ENCODE measurements around the gene TMPRSS6. TPM values are rescaled to one million over a fixed set of nuclear protein-coding genes. Genes with fewer than 3 reads are reported as not detected.

Gene TMPRSS6
- total RNA-seq, 4 donors from 2014 or later: not detected

- TF ChIP-seq CTCF (IDR thresholded peaks at IDR 0.05) (no peak), POLR2A (IDR thresholded peaks at IDR 0.05) (no peak), POLR2AphosphoS5 (IDR thresholded peaks at IDR 0.05) (no peak), EP300 (IDR thresholded peaks at IDR 0.05) (no peak)
- Histone ChIP-seq H3K27me3 (peaks cover 62% of the 10 kb centered on the region), H3K4me1 (peaks cover 0 to 6% (median 0%) of the 10 kb centered on the region in 3 donors), H3K4me3 (peak overlapping the region in 1 of 2 donors; percentile 25), H3K27ac (no peak overlapping the region), H3K36me3 (no peaks in the 10 kb centered on the region), H3K9me3 (peaks cover 0 to 14% (median 0%) of the 10 kb centered on the region in 3 donors)
- ATAC-seq: no peak
- 60% methylated on average over 3 of the region's 17 CpGs; no CpG with 5 or more reads in 1 of the 2 donors for WGBS, 2 donors (ENCODE audit: low coverage in 1 of 2)
Measured at GRCh38 chr22:37148742-37149665, 39.5 kb upstream of the TMPRSS6 start.

- peak; percentile 16 for ATAC-seq
- TF ChIP-seq POLR2A (IDR thresholded peaks at IDR 0.05): no peak
- TF ChIP-seq CTCF (IDR thresholded peaks at IDR 0.05): no peak
- TF ChIP-seq POLR2AphosphoS5 (IDR thresholded peaks at IDR 0.05): no peak
- no peak for TF ChIP-seq EP300 (IDR thresholded peaks at IDR 0.05)
- 60% methylated on average over 1 of the region's 17 CpGs; no CpG with 5 or more reads in 1 of the 2 donors for WGBS, 2 donors (ENCODE audit: low coverage in 1 of 2)
Measured at GRCh38 chr22:37148031-37148651, 38.6 kb upstream of the TMPRSS6 start.

GRCh38 chr22:37147186-37147990 is 37.9 kb upstream of the TMPRSS6 start:
- no peak overlapping the region for H3K27ac ChIP-seq
- peaks cover 0 to 14% (median 0%) of the 10 kb centered on the region in 3 donors for H3K9me3 ChIP-seq
- WGBS, 2 donors (ENCODE audit: low coverage in 1 of 2): 82 to 100% methylated on average over 1 to 8 of the region's 12 CpGs
- H3K36me3 ChIP-seq: no peaks in the 10 kb centered on the region
- TF ChIP-seq CTCF (IDR thresholded peaks at IDR 0.05) (no peak), POLR2AphosphoS5 (IDR thresholded peaks at IDR 0.05) (no peak), POLR2A (IDR thresholded peaks at IDR 0.05) (no peak), EP300 (IDR thresholded peaks at IDR 0.05) (no peak)
- peaks cover 0 to 6% (median 0%) of the 10 kb centered on the region in 3 donors for H3K4me1 ChIP-seq
- no peak for ATAC-seq
- H3K4me3 ChIP-seq: no peak overlapping the region
- H3K27me3 ChIP-seq: peaks cover 75% of the 10 kb centered on the region

More at GRCh38 chr22:37148031-37148651, 38.6 kb upstream of the TMPRSS6 start:
- H3K4me3 ChIP-seq: no peak overlapping the region
- peaks cover 0 to 6% (median 0%) of the 10 kb centered on the region in 3 donors for H3K4me1 ChIP-seq
- H3K27me3 ChIP-seq: peaks cover 68% of the 10 kb centered on the region
- peaks cover 0 to 14% (median 0%) of the 10 kb centered on the region in 3 donors for H3K9me3 ChIP-seq
- no peaks in the 10 kb centered on the region for H3K36me3 ChIP-seq
- no peak overlapping the region for H3K27ac ChIP-seq

- H3K9me3 ChIP-seq: peaks cover 0 to 10% (median 0%) of the 10 kb centered on the region in 3 donors
- H3K4me1 ChIP-seq: peaks cover 0 to 6% (median 0%) of the 10 kb centered on the region in 3 donors
- no peak overlapping the region for H3K27ac ChIP-seq
- no peak for ATAC-seq
- WGBS, 2 donors (ENCODE audit: low coverage in 1 of 2): 71% methylated on average over 6 of the region's 16 CpGs; no CpG with 5 or more reads in 1 of the 2 donors
- no peak overlapping the region for H3K4me3 ChIP-seq
- no peak for TF ChIP-seq CTCF (IDR thresholded peaks at IDR 0.05)
- no peak for TF ChIP-seq POLR2A (IDR thresholded peaks at IDR 0.05)
- TF ChIP-seq EP300 (IDR thresholded peaks at IDR 0.05): no peak
- TF ChIP-seq POLR2AphosphoS5 (IDR thresholded peaks at IDR 0.05): no peak
- H3K36me3 ChIP-seq: no peaks in the 10 kb centered on the region
- peaks cover 83% of the 10 kb centered on the region for H3K27me3 ChIP-seq
Measured at GRCh38 chr22:37146507-37147180, 37.1 kb upstream of the TMPRSS6 start.
